ENCODE data around the gene HES5. TPM values are rescaled to one million over a fixed set of nuclear protein-coding genes. Genes with fewer than 3 reads are reported as not detected.

The HES5 gene
- total and polyA plus RNA-seq, 2 donors (not counting 1 experiment from before 2014, with no cell fraction given) = not detected

GRCh38 chr1:2563205-2563604 lies 33.1 kb upstream of the HES5 start:
- H3K9ac ChIP-seq (ENCODE audit: insufficient read depth, low read length) = no peak overlapping the region
- H2AFZ ChIP-seq (ENCODE audit: low read length) = no peak overlapping the region
- no peak overlapping the region for H3K4me2 ChIP-seq (ENCODE audit: extremely low read depth, insufficient read depth, low read length)
- peaks cover 5% of the 10 kb centered on the region for H3K36me3 ChIP-seq (ENCODE audit: control insufficient read depth, insufficient read depth, low read length)
- no peaks in the 10 kb centered on the region for H3K4me1 ChIP-seq (ENCODE audit: control insufficient read depth, extremely low read depth, insufficient read depth, low read length)
- H3K27me3 ChIP-seq (ENCODE audit: control insufficient read depth, insufficient read depth, low read length) = no peaks in the 10 kb centered on the region
- H3K9me3 ChIP-seq (ENCODE audit: control insufficient read depth, insufficient read depth, low read depth, low read length) = no peaks in the 10 kb centered on the region
- no peak overlapping the region for H3K27ac ChIP-seq (ENCODE audit: insufficient read depth, low read length)
- H3K4me3 ChIP-seq (replicated peaks in 1 of 4; ENCODE audit: control extremely low read depth in 1 of 4, insufficient read depth in 1 of 4, low read depth in 3 of 4, low read length in 4 of 4) = no peak overlapping the region
- no peaks in the 10 kb centered on the region for H3K79me2 ChIP-seq (ENCODE audit: control insufficient read depth, insufficient read depth, low read length)
- TF ChIP-seq CTCF (conservative IDR thresholded peaks at IDR 0.05 in 1 of 2, IDR thresholded peaks at IDR 0.05 in 1 of 2; ENCODE audit: low read depth in 1 of 2, low read length in 2 of 2) (no peak), EZH2 (IDR thresholded peaks at IDR 0.05; ENCODE audit: low read length, missing control alignments) (no peak)
- DNase-seq (ENCODE audit: low read depth in 2 of 2) = no peak
- H4K20me1 ChIP-seq (ENCODE audit: control insufficient read depth, extremely low read depth, insufficient read depth, low read length) = no peaks in the 10 kb centered on the region

DNA sequence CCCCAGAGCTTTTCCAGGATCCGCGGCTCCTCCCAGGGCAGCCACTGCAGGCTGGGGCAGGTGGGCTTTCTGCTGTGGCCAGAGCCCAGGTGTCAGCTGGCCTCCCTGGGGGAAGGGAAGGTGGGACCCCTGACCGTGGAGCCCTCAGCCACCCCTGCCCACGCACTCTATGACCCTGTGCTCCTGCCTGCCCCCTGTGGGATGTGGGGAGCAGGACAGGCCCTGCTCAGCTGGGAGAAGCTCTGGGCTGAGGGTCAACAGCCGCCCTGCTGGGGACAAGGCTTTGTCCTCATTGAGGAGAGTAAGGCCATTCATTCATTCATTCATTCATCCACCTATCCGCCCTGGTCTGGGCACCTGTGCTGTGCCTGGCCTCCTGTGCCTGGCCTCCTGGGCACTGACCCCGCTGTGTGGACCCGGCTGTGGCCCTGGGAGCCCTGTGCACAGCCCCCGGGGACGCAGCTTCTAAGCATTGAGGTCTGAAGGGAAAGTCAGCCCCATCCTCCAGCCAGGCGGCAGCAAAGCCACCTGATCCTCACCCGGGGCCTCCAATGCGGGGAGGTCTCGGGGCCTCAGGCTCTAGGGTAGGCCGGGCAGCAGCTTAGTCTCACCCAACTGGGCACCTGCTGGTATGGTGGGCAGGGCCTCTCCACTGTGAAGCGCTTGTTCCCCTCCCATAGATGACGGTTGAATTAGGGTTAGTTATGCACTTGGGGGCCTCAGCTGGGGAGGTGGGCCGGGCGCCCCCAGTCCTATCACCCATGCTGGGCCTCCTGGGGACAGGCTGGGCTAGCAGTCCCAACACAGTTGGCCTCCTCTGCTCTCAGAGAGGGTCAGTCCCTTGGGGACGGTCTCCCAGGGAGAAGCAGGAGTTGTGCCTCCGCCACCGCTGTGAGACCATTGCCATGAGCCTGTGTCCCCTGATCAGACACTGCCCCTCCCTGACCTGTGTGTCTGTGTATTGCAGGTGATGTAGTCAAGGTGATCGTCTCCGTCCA lies 32.1 kb upstream of the HES5 start:
- Histone ChIP-seq H3K27me3 (ENCODE audit: control insufficient read depth, insufficient read depth, low read length) (no peaks in the 10 kb centered on the region), H3K79me2 (ENCODE audit: control insufficient read depth, insufficient read depth, low read length) (no peaks in the 10 kb centered on the region), H3K9me3 (ENCODE audit: control insufficient read depth, insufficient read depth, low read depth, low read length) (no peaks in the 10 kb centered on the region), H3K9ac (ENCODE audit: insufficient read depth, low read length) (no peak overlapping the region), H3K4me3 (replicated peaks in 1 of 4; ENCODE audit: control extremely low read depth in 1 of 4, insufficient read depth in 1 of 4, low read depth in 3 of 4, low read length in 4 of 4) (no peak overlapping the region), H4K20me1 (ENCODE audit: control insufficient read depth, extremely low read depth, insufficient read depth, low read length) (no peaks in the 10 kb centered on the region), H3K36me3 (ENCODE audit: control insufficient read depth, insufficient read depth, low read length) (peaks cover 5% of the 10 kb centered on the region), H3K4me1 (ENCODE audit: control insufficient read depth, extremely low read depth, insufficient read depth, low read length) (no peaks in the 10 kb centered on the region), H2AFZ (ENCODE audit: low read length) (no peak overlapping the region), H3K4me2 (ENCODE audit: extremely low read depth, insufficient read depth, low read length) (no peak overlapping the region), H3K27ac (ENCODE audit: insufficient read depth, low read length) (no peak overlapping the region)
- TF ChIP-seq CTCF (conservative IDR thresholded peaks at IDR 0.05 in 1 of 2, IDR thresholded peaks at IDR 0.05 in 1 of 2; ENCODE audit: low read depth in 1 of 2, low read length in 2 of 2) = peak; percentile 31 to 35
- no peak for TF ChIP-seq EZH2 (IDR thresholded peaks at IDR 0.05; ENCODE audit: low read length, missing control alignments)
- DNase-seq (ENCODE audit: low read depth in 2 of 2) = no peak

- no peak overlapping the region for H3K9ac ChIP-seq (ENCODE audit: insufficient read depth, low read length)
- H3K4me2 ChIP-seq (ENCODE audit: extremely low read depth, insufficient read depth, low read length) = no peak overlapping the region
- H3K4me1 ChIP-seq (ENCODE audit: control insufficient read depth, extremely low read depth, insufficient read depth, low read length) = no peaks in the 10 kb centered on the region
- no peak overlapping the region for H2AFZ ChIP-seq (ENCODE audit: low read length)
- H3K27ac ChIP-seq (ENCODE audit: insufficient read depth, low read length) = no peak overlapping the region
- no peaks in the 10 kb centered on the region for H3K79me2 ChIP-seq (ENCODE audit: control insufficient read depth, insufficient read depth, low read length)
- peaks cover 5% of the 10 kb centered on the region for H3K36me3 ChIP-seq (ENCODE audit: control insufficient read depth, insufficient read depth, low read length)
- no peak for DNase-seq (ENCODE audit: low read depth in 2 of 2)
- no peak for TF ChIP-seq EZH2 (IDR thresholded peaks at IDR 0.05; ENCODE audit: low read length, missing control alignments)
- TF ChIP-seq CTCF (conservative IDR thresholded peaks at IDR 0.05 in 1 of 2, IDR thresholded peaks at IDR 0.05 in 1 of 2; ENCODE audit: low read depth in 1 of 2, low read length in 2 of 2) = no peak
- H4K20me1 ChIP-seq (ENCODE audit: control insufficient read depth, extremely low read depth, insufficient read depth, low read length) = no peaks in the 10 kb centered on the region
- no peaks in the 10 kb centered on the region for H3K9me3 ChIP-seq (ENCODE audit: control insufficient read depth, insufficient read depth, low read depth, low read length)
- H3K4me3 ChIP-seq (replicated peaks in 1 of 4; ENCODE audit: control extremely low read depth in 1 of 4, insufficient read depth in 1 of 4, low read depth in 3 of 4, low read length in 4 of 4) = no peak overlapping the region
- no peaks in the 10 kb centered on the region for H3K27me3 ChIP-seq (ENCODE audit: control insufficient read depth, insufficient read depth, low read length)
Measured at GRCh38 chr1:2561446-2561845, 31.4 kb upstream of the HES5 start.

Data from fibroblast of lung (primary cell).